ENCODE data around the gene C1orf87. TPM values are rescaled to one million over a fixed set of nuclear protein-coding genes. Genes with fewer than 3 reads are reported as not detected.

C1orf87 gene
- total and polyA plus RNA-seq, 11 donors = not detected

GRCh38 chr1:60113028-60113427 is 39.5 kb upstream of the C1orf87 start:
- intact Hi-C loops (cut with DNase I) = no loop called here
- ATAC-seq = no peak

GRCh38 chr1:60111716-60112115 is 38.1 kb upstream of the C1orf87 start:
- Histone ChIP-seq H3K9me3 (no peaks in the 10 kb centered on the region), H3K27ac (no peak overlapping the region), H3K36me3 (no peaks in the 10 kb centered on the region), H3K4me3 (no peak overlapping the region), H3K27me3 (no peaks in the 10 kb centered on the region), H3K4me1 (no peaks in the 10 kb centered on the region)
- TF ChIP-seq POLR2A (IDR thresholded peaks at IDR 0.05) = no peak
- no peak for TF ChIP-seq CTCF (IDR thresholded peaks at IDR 0.05)
- no peak for DNase-seq
- intact Hi-C loops (cut with DNase I) = no loop called here
- WGBS, 4 donors = 77 to 89% (median 86%) methylated on average over 1 of the region's 1 CpG
- no peak for ATAC-seq

More at GRCh38 chr1:60113028-60113427, 39.5 kb upstream of the C1orf87 start:
- Histone ChIP-seq H3K4me3 (no peak overlapping the region), H3K4me1 (no peaks in the 10 kb centered on the region), H3K9me3 (no peaks in the 10 kb centered on the region), H3K36me3 (no peaks in the 10 kb centered on the region), H3K27ac (no peak overlapping the region), H3K27me3 (no peaks in the 10 kb centered on the region)
- 97 to 99% (median 98%) methylated on average over 2 of the region's 2 CpGs for WGBS, 4 donors
- TF ChIP-seq POLR2A (IDR thresholded peaks at IDR 0.05) (no peak), CTCF (IDR thresholded peaks at IDR 0.05) (no peak)
- no peak for DNase-seq

GRCh38 chr1:60111118-60111517 is 37.5 kb upstream of the C1orf87 start:
- Histone ChIP-seq H3K4me1 (no peaks in the 10 kb centered on the region), H3K36me3 (no peaks in the 10 kb centered on the region), H3K27me3 (no peaks in the 10 kb centered on the region), H3K27ac (no peak overlapping the region), H3K4me3 (no peak overlapping the region), H3K9me3 (no peaks in the 10 kb centered on the region)
- ATAC-seq (no peak), DNase-seq (no peak)
- intact Hi-C loops (cut with DNase I) = no loop called here
- 93 to 96% (median 96%) methylated on average over 2 of the region's 2 CpGs for WGBS, 4 donors
- TF ChIP-seq POLR2A (IDR thresholded peaks at IDR 0.05) (no peak), CTCF (IDR thresholded peaks at IDR 0.05) (no peak)

GRCh38 chr1:60108196-60108595 is 34.6 kb upstream of the C1orf87 start:
- ATAC-seq (no peak), DNase-seq (no peak)
- intact Hi-C loops (cut with DNase I) = no loop called here
- Histone ChIP-seq H3K4me1 (no peaks in the 10 kb centered on the region), H3K9me3 (no peaks in the 10 kb centered on the region), H3K27me3 (no peaks in the 10 kb centered on the region), H3K4me3 (no peak overlapping the region), H3K27ac (no peak overlapping the region), H3K36me3 (no peaks in the 10 kb centered on the region)
- TF ChIP-seq POLR2A (IDR thresholded peaks at IDR 0.05) = no peak
- TF ChIP-seq CTCF (IDR thresholded peaks at IDR 0.05) = no peak
- 75 to 81% (median 78%) methylated on average over 3 of the region's 3 CpGs for WGBS, 4 donors

Measured in heart left ventricle (tissue), 16 donors.